DND-41 (cell line): ENCODE data around the gene JAZF1.

Experiments
- ATAC-seq: fragments of 200-7000 bp; cut with Tn5 transposase; 3 replicates; pipeline ENCODE4 v1.9.1; 2021; ENCODE audit warnings: low read depth; ENCODE audit not compliant: insufficient read depth
- DNase-seq: peaks from one replicate; pipeline ENCODE4 v3.0.0-alpha.2; 2020
- H2AFZ ChIP-seq: 2 replicates; pipeline ENCODE4 v1.6.0; 2012; ENCODE audit warnings: low read depth, low read length
- H3K27ac ChIP-seq: 2 replicates; pipeline ENCODE4 v1.5.1; 2012; ENCODE audit warnings: low read length, inconsistent platforms
- H3K27me3 ChIP-seq: fragments of 200-600 bp; sonication (generic); 2 replicates; pipeline ENCODE4 v1.6.0; 2012; ENCODE audit warnings: low read length, mild to moderate bottlenecking, inconsistent platforms; ENCODE audit not compliant: insufficient read depth, poor library complexity
- H3K36me3 ChIP-seq: 2 replicates; pipeline ENCODE4 v1.5.1; 2012; ENCODE audit warnings: low read length, inconsistent platforms; ENCODE audit not compliant: insufficient read depth
- H3K4me1 ChIP-seq: 2 replicates; pipeline ENCODE4 v1.5.1; 2012; ENCODE audit warnings: mild to moderate bottlenecking, low read length; ENCODE audit not compliant: insufficient read depth
- H3K4me2 ChIP-seq: 2 replicates; pipeline ENCODE4 v1.6.0; 2012; ENCODE audit warnings: mild to moderate bottlenecking, moderate library complexity, low read length, inconsistent platforms; ENCODE audit not compliant: insufficient read depth
- H3K4me3 ChIP-seq, 2 experiments: fragments of 200-600 bp in 1 of 2; shearing (Covaris generic) in 1 of 2; 2 replicates each; pipeline ENCODE4 v1.5.1; 2012 to 2016; ENCODE audit warnings: inconsistent platforms in 2 of 2, low read length in 2 of 2, mild to moderate bottlenecking in 2 of 2, low read depth in 1 of 2, moderate library complexity in 1 of 2
- H3K79me2 ChIP-seq: 2 replicates; pipeline ENCODE4 v1.6.0; 2012; ENCODE audit warnings: low read length, inconsistent platforms; ENCODE audit not compliant: insufficient read depth
- H3K9ac ChIP-seq: 2 replicates; pipeline ENCODE4 v1.6.0; 2012; ENCODE audit warnings: low read depth, mild to moderate bottlenecking, inconsistent platforms, low read length, moderate library complexity
- H3K9me3 ChIP-seq: 2 replicates; pipeline ENCODE4 v1.5.1; 2012; ENCODE audit warnings: low read length, moderate library complexity, mild to moderate bottlenecking, inconsistent platforms; ENCODE audit not compliant: insufficient read depth, severe bottlenecking
- H4K20me1 ChIP-seq: 2 replicates; pipeline ENCODE4 v1.6.0; 2012; ENCODE audit warnings: low read length; ENCODE audit not compliant: insufficient read depth
- CTCF ChIP-seq: IDR thresholded peaks from 2 replicates; pipeline ENCODE4 v1.5.1; 2012; ENCODE audit warnings: borderline replicate concordance, low read length, moderate library complexity, mild to moderate bottlenecking; ENCODE audit not compliant: poor library complexity, severe bottlenecking; ENCODE audit errors: extremely low read depth
- EZH2 ChIP-seq: IDR thresholded peaks from 3 replicates; pipeline ENCODE4 v1.6.1; 2012; ENCODE audit warnings: borderline replicate concordance, low read depth, mild to moderate bottlenecking, moderate library complexity, low read length, inconsistent platforms; ENCODE audit not compliant: severe bottlenecking

The JAZF1 gene

GRCh38 chr7:28174442-28174841, 6.2 kb downstream of the JAZF1 start:
- Histone ChIP-seq H3K4me2 (no peak overlapping the region), H3K27ac (no peak overlapping the region), H3K36me3 (no peaks in the 10 kb centered on the region), H4K20me1 (peaks cover 8% of the 10 kb centered on the region; the same call in 1 of the 2 replicates), H3K79me2 (no peaks in the 10 kb centered on the region), H2AFZ (no peak overlapping the region), H3K4me3 (no peak overlapping the region), H3K9ac (no peak overlapping the region), H3K27me3 (no peaks in the 10 kb centered on the region), H3K4me1 (peaks cover 7% of the 10 kb centered on the region), H3K9me3 (no peaks in the 10 kb centered on the region)
- ATAC-seq (no peak), DNase-seq (no peak)
- TF ChIP-seq CTCF: no peak
- no peak for TF ChIP-seq EZH2

GRCh38 chr7:28173531-28173930, 7.1 kb downstream of the JAZF1 start:
- TF ChIP-seq EZH2 (no peak), CTCF (no peak)
- no peaks in the 10 kb centered on the region for H3K4me1 ChIP-seq
- no peaks in the 10 kb centered on the region for H3K27me3 ChIP-seq
- no peak overlapping the region for H3K4me2 ChIP-seq
- H3K27ac ChIP-seq: no peak overlapping the region
- DNase-seq (no peak), ATAC-seq (no peak)
- peaks cover 8% of the 10 kb centered on the region; the same call in 1 of the 2 replicates for H4K20me1 ChIP-seq
- H3K4me3 ChIP-seq: no peak overlapping the region
- H2AFZ ChIP-seq: no peak overlapping the region
- H3K9ac ChIP-seq: no peak overlapping the region
- H3K36me3 ChIP-seq: no peaks in the 10 kb centered on the region
- H3K9me3 ChIP-seq: no peaks in the 10 kb centered on the region
- no peaks in the 10 kb centered on the region for H3K79me2 ChIP-seq

GRCh38 chr7:28172958-28173357, 7.6 kb downstream of the JAZF1 start:
- TF ChIP-seq CTCF (no peak), EZH2 (no peak)
- Histone ChIP-seq H3K27me3 (no peaks in the 10 kb centered on the region), H3K4me3 (no peak overlapping the region), H3K4me2 (no peak overlapping the region), H3K4me1 (no peaks in the 10 kb centered on the region), H3K9me3 (no peaks in the 10 kb centered on the region), H3K9ac (no peak overlapping the region), H2AFZ (no peak overlapping the region), H3K79me2 (no peaks in the 10 kb centered on the region), H3K36me3 (no peaks in the 10 kb centered on the region), H4K20me1 (peaks cover 8% of the 10 kb centered on the region; the same call in 1 of the 2 replicates), H3K27ac (no peak overlapping the region)
- ATAC-seq (no peak), DNase-seq (no peak)

- H3K36me3 ChIP-seq: no peaks in the 10 kb centered on the region
- H3K79me2 ChIP-seq: no peaks in the 10 kb centered on the region
- no peaks in the 10 kb centered on the region for H3K4me1 ChIP-seq
These were observed 9.9 kb downstream of the JAZF1 start for GRCh38 chr7:28170701-28171100.

More at GRCh38 chr7:28170701-28171100, 9.9 kb downstream of the JAZF1 start:
- Histone ChIP-seq H3K4me2 (no peak overlapping the region), H4K20me1 (peaks cover 4% of the 10 kb centered on the region; the same call in 1 of the 2 replicates), H3K9me3 (no peaks in the 10 kb centered on the region), H3K27me3 (no peaks in the 10 kb centered on the region), H2AFZ (no peak overlapping the region), H3K4me3 (no peak overlapping the region), H3K27ac (no peak overlapping the region), H3K9ac (no peak overlapping the region)
- DNase-seq (no peak), ATAC-seq (no peak)
- TF ChIP-seq EZH2 (no peak), CTCF (no peak)
